GM12878 (cell line): ENCODE results near the gene AP1G2. TPM values are rescaled to one million over a fixed set of nuclear protein-coding genes. Genes with fewer than 3 reads are reported as not detected.

Experiments used
- ATAC-seq: fragments of 200-7000 bp; cut with Tn5 transposase; 3 replicates; pipeline ENCODE4 v1.9.1; 2020; ENCODE audit warnings: mild to moderate bottlenecking, moderate library complexity
- BruUV-seq: library from RNA; stranded (reverse); fragments of 400-500 nt; replicated peaks from 2 replicates; lab custom pipeline; 2021; lab: Mats Ljungman, UMichigan
- CTCF ChIA-PET: fragments of 300-600 bp; sonication (Branson Sonifier 250); formaldehyde crosslinking; extraction: SDS; loops from one replicate; lab custom pipeline; 2021; ENCODE audit warnings: inconsistent platforms; lab: Yijun Ruan, JAX
- POLR2A ChIA-PET: fragments of 350-600 bp; formaldehyde crosslinking; extraction: SDS; loops from one replicate; lab custom pipeline; 2021; ENCODE audit warnings: inconsistent platforms; lab: Charles Lee
- RAD21 ChIA-PET: fragments of 300-600 bp; sonication (Branson Sonifier 250); formaldehyde crosslinking; loops from one replicate; lab custom pipeline; 2023; ENCODE audit warnings: antibody characterized with exemption; ENCODE audit not compliant: unreplicated experiment; lab: Charles Lee
- SMC1A ChIA-PET: fragments of 300-600 bp; sonication (Branson Sonifier 250); formaldehyde crosslinking; loops from one replicate; lab custom pipeline; 2023; ENCODE audit not compliant: unreplicated experiment, uncharacterized antibody; lab: Charles Lee
- DNase-seq: peaks from one replicate; pipeline ENCODE4 v3.0.0-alpha.2; 2011; ENCODE audit warnings: low read depth, low spot score
- FAIRE-seq: peaks from 3 replicates; lab custom pipeline; 2011; peaks lifted over from hg19 to GRCh38; lab: Jason Lieb, UNC
- H2AFZ ChIP-seq: 2 replicates; pipeline ENCODE4 v1.6.0; 2011; ENCODE audit warnings: low read depth, low read length, control low read depth; ENCODE audit not compliant: control insufficient read depth
- H3K27ac ChIP-seq: 2 replicates; pipeline ENCODE4 v1.5.1; 2011; ENCODE audit warnings: control low read depth; ENCODE audit not compliant: control insufficient read depth, insufficient read depth
- H3K27me3 ChIP-seq, 2 experiments: replicated peaks in 1 of 2; 2 replicates each; pipeline versions ENCODE4 v1.6.0 to v1.6.1; 2011; ENCODE audit warnings: low read length in 1 of 2; ENCODE audit not compliant: control insufficient read depth in 2 of 2, insufficient read depth in 2 of 2
- H3K36me3 ChIP-seq, 2 experiments: 2 replicates each; pipeline ENCODE4 v1.5.1; 2011; ENCODE audit warnings: low read length in 1 of 2; ENCODE audit not compliant: control insufficient read depth in 2 of 2, insufficient read depth in 2 of 2
- H3K4me1 ChIP-seq: 2 replicates; pipeline ENCODE4 v1.6.1; 2011; ENCODE audit warnings: mild to moderate bottlenecking, low read length, moderate library complexity, mixed read lengths; ENCODE audit not compliant: control insufficient read depth, insufficient read depth
- H3K4me2 ChIP-seq: 2 replicates; pipeline ENCODE4 v1.6.0; 2011; ENCODE audit warnings: control low read depth; ENCODE audit not compliant: control insufficient read depth, insufficient read depth
- H3K4me3 ChIP-seq: fragments of 200-600 bp; sonication (generic); 2 replicates; pipeline ENCODE4 v1.5.1; 2016
- H3K79me2 ChIP-seq: 2 replicates; pipeline ENCODE4 v1.6.0; 2011; ENCODE audit warnings: low read length; ENCODE audit not compliant: control insufficient read depth, insufficient read depth
- H3K9ac ChIP-seq: 2 replicates; pipeline ENCODE4 v1.8.0; 2011; ENCODE audit warnings: low read length, control low read depth, mixed read lengths; ENCODE audit not compliant: control insufficient read depth, insufficient read depth
- H3K9me3 ChIP-seq: replicated peaks from 3 replicates; pipeline ENCODE4 v1.5.1; 2011; ENCODE audit warnings: mild to moderate bottlenecking, low read length; ENCODE audit not compliant: control insufficient read depth, insufficient read depth
- H4K20me1 ChIP-seq: 2 replicates; pipeline ENCODE4 v1.6.0; 2011; ENCODE audit not compliant: control insufficient read depth, insufficient read depth
- CHD4 ChIP-seq: fragments of 200-600 bp; sonication (generic); IDR thresholded peaks from 2 replicates; pipeline ENCODE4 v1.6.1; 2016; ENCODE audit warnings: mild to moderate bottlenecking
- EP300 ChIP-seq, 2 experiments: fragments of 150-350 bp in 1 of 2; IDR thresholded peaks; 2 replicates each; pipeline ENCODE4 v1.6.1; 2011 to 2012; ENCODE audit warnings: low read depth in 2 of 2, low read length in 2 of 2, borderline replicate concordance in 1 of 2, improper control_type of control experiment in 1 of 2, inconsistent platforms in 1 of 2; ENCODE audit not compliant: control insufficient read depth in 1 of 2
- KDM1A ChIP-seq: fragments of 200-600 bp; sonication (generic); IDR thresholded peaks from 2 replicates; pipeline ENCODE4 v1.6.1; 2016; ENCODE audit warnings: borderline replicate concordance
- KLF5 ChIP-seq: fragments of 450-650 bp; IDR thresholded peaks from 2 replicates; pipeline ENCODE4 v1.6.1; 2014; ENCODE audit warnings: mild to moderate bottlenecking; ENCODE audit not compliant: partially characterized antibody
- MEF2A ChIP-seq: IDR thresholded peaks from 2 replicates; pipeline ENCODE4 v1.6.1; 2011; ENCODE audit warnings: low read depth, mild to moderate bottlenecking, low read length, moderate library complexity; ENCODE audit not compliant: insufficient read depth
- NBN ChIP-seq: fragments of 450-650 bp; IDR thresholded peaks from 2 replicates; pipeline ENCODE4 v1.6.1; 2016
- NFYB ChIP-seq: IDR thresholded peaks from 2 replicates; pipeline ENCODE4 v1.6.1; 2011; ENCODE audit warnings: low read depth, mild to moderate bottlenecking, low read length, improper control_type of control experiment, moderate library complexity; ENCODE audit not compliant: insufficient read depth
- POLR2AphosphoS2 ChIP-seq: IDR thresholded peaks from 2 replicates; pipeline ENCODE4 v1.6.1; 2011; ENCODE audit warnings: low read depth, mild to moderate bottlenecking, low read length, improper control_type of control experiment, moderate library complexity
- SPI1 ChIP-seq: IDR thresholded peaks from 2 replicates; pipeline ENCODE4 v1.6.1; 2011; ENCODE audit warnings: low read depth, mild to moderate bottlenecking, low read length, moderate library complexity, borderline replicate concordance; ENCODE audit not compliant: insufficient read depth
- SUZ12 ChIP-seq: fragments of 200-600 bp; sonication (generic); IDR thresholded peaks from one replicate; pipeline ENCODE4 v1.6.1; 2018; ENCODE audit warnings: antibody characterized with exemption, mild to moderate bottlenecking; ENCODE audit not compliant: unreplicated experiment
- TARDBP ChIP-seq: IDR thresholded peaks from 2 replicates; pipeline ENCODE4 v1.6.1; 2016; ENCODE audit warnings: borderline replicate concordance
- TCF3 ChIP-seq: IDR thresholded peaks from 2 replicates; pipeline ENCODE4 v1.6.1; 2012; ENCODE audit warnings: low read depth, mild to moderate bottlenecking, low read length, borderline replicate concordance; ENCODE audit not compliant: insufficient read depth
- USF1 ChIP-seq: IDR thresholded peaks from 2 replicates; pipeline ENCODE4 v1.6.1; 2011; ENCODE audit warnings: borderline replicate concordance, low read depth, mild to moderate bottlenecking, moderate library complexity, mixed read lengths, low read length; ENCODE audit not compliant: insufficient read depth; ENCODE audit errors: extremely low read length
- YY1 ChIP-seq: IDR thresholded peaks from 2 replicates; pipeline ENCODE4 v1.6.1; 2011; ENCODE audit warnings: low read depth, mild to moderate bottlenecking, low read length
- WGBS: methylation state at CpG from one replicate; pipeline ENCODE4 v1.1.6; 2016; ENCODE audit warnings: low lambda C conversion rate; ENCODE audit not compliant: insufficient replicate concordance, insufficient coverage; ENCODE audit errors: missing lambda C conversion rate; 5-methylcytosine and 5-hydroxymethylcytosine counted together
- in situ Hi-C: fragments of 300-500 bp; cut with MboI; formaldehyde crosslinking; loops from 9 replicates; pipeline ENCODE4 v1.14.3; 2018; ENCODE audit warnings: mixed read lengths
- intact Hi-C: fragments of 100-400 bp; cut with micrococcal nuclease; formaldehyde crosslinking; loops from one replicate; pipeline ENCODE4 v1.14.2; 2022; ENCODE audit not compliant: unreplicated experiment
- polyA plus RNA-seq, 11 experiments: library from polyadenylated mRNA; depleted of rRNA in 4 of 11; unstranded in 6 of 11; stranded (reverse) in 5 of 11; fragments of >200 nt; fragmentation: Nextera tagmentation in 4 of 11; fragmentation: Illumina TruSeq in 1 of 11; extraction: Ambion mirVana in 4 of 11; extraction: Trizol in 1 of 11; gene quantifications; 1 replicate in 1 of 11; 2 replicates in 10 of 11; pipeline versions ENCODE4 v1.2.1 to v1.2.3, GENCODE V29; 2011 to 2016; ENCODE audit warnings: inconsistent platforms in 2 of 11, missing spikeins in 2 of 11, low read depth in 1 of 11
- total RNA-seq, 4 experiments: library from RNA; depleted of rRNA in 3 of 4; stranded (reverse); fragments of >200 nt in 3 of 4; fragmentation: Illumina TruSeq in 1 of 4; extraction: Trizol in 1 of 4; gene quantifications; 2 replicates each; pipeline versions ENCODE4 v1.2.1 to v1.2.3, GENCODE V29; 2013 to 2021
- TF ChIP-seq, protein P1 (sequence below): fragments of 450-650 bp; formaldehyde crosslinking; IDR thresholded peaks from 2 replicates; pipeline ENCODE4 v1.4.0; 2022; ENCODE audit warnings: mild to moderate bottlenecking, moderate library complexity
- TF ChIP-seq, protein P2 (sequence below): fragments of 450-650 bp; conservative IDR thresholded peaks from 2 replicates; pipeline ENCODE4 v1.6.1; 2017; ENCODE audit warnings: mild to moderate bottlenecking, moderate library complexity

The AP1G2 gene
- total and polyA plus RNA-seq, 10 of the 15 experiments (the other 5 are each of a cell fraction or from before 2014, with no cell fraction given) = 41.5 to 146 (median 103) TPM

DNA sequence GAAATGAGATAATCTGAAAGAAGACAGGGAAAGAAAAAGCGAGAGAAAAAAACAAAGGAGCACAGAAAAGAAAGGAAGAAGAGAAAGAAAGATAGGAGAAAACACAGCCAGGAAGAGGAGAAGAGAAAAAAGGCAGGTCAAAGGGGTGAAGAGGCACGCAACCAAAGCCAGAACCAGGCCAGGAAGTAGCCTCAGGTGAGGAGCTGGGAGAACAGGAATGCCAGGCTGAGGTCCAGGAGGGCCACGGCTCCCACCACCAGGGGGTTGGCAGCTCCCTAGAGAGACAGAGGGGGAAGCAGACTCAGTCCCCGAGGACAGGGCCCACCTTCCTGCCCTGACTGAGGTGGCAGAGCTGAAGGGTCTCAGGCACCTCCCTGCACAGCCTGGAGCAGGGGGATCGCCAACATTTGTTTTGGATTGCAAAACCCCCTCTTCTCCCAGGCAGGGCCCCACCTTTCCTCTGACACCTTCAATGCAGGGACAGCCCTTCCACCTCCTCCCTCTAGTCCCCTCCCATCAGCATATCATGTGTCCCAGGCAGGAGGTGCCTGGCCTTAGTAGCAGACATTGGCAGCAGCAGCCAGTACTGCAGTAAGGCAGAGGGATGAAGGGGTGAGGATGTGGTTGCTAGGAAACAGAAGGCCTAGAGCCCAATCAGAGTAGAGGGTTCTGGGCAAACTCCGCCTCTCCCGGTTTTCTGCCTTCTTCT, 2.0 kb upstream of the AP1G2 start:
- H4K20me1 ChIP-seq = no peaks in the 10 kb centered on the region
- DNase-seq (no peak), ATAC-seq (peak; percentile 28), FAIRE-seq (no peak)
- no peaks in the 10 kb centered on the region; a peak in 1 of 4 replicates for H3K27me3 ChIP-seq
- peaks cover 2 to 4% of the 10 kb centered on the region in 2 experiments; a peak in 2 of 4 replicates for H3K36me3 ChIP-seq
- no peak overlapping the region for H3K4me2 ChIP-seq
- no peak overlapping the region for H3K9ac ChIP-seq
- SMC1A ChIA-PET = interaction anchor here (1.2 to 1.7 kb wide), 4 partner anchors 10 to 91 kb away, joined by 4 to 5 read pairs (median 4); no protein-coding TSS in a partner anchor
- TF ChIP-seq NBN (no peak), KLF5 (no peak), TCF3 (no peak), TARDBP (no peak), POLR2AphosphoS2 (no peak), KDM1A (no peak), SPI1 (no peak), MEF2A (no peak), USF1 (no peak), EP300 (IDR thresholded peaks at IDR 0.05; ENCODE audit: borderline replicate concordance in 1 of 2, control insufficient read depth in 1 of 2, low read depth in 2 of 2, low read length in 2 of 2) (no peak), YY1 (no peak), SUZ12 (no peak), CHD4 (no peak), NFYB (no peak)
- TF ChIP-seq, protein P1, sequence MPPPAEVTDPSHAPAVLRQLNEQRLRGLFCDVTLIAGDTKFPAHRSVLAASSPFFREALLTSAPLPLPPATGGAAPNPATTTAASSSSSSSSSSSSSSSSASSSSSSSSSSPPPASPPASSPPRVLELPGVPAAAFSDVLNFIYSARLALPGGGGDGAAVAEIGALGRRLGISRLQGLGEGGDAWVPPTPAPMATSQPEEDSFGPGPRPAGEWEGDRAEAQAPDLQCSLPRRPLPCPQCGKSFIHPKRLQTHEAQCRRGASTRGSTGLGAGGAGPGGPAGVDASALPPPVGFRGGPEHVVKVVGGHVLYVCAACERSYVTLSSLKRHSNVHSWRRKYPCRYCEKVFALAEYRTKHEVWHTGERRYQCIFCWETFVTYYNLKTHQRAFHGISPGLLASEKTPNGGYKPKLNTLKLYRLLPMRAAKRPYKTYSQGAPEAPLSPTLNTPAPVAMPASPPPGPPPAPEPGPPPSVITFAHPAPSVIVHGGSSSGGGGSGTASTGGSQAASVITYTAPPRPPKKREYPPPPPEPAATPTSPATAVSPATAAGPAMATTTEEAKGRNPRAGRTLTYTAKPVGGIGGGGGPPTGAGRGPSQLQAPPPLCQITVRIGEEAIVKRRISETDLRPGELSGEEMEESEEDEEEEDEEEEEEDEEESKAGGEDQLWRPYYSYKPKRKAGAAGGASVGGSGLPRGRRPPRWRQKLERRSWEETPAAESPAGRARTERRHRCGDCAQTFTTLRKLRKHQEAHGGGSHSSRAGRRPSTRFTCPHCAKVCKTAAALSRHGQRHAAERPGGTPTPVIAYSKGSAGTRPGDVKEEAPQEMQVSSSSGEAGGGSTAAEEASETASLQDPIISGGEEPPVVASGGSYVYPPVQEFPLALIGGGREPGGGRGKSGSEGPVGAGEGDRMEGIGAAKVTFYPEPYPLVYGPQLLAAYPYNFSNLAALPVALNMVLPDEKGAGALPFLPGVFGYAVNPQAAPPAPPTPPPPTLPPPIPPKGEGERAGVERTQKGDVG = no peak
- TF ChIP-seq, protein P2, sequence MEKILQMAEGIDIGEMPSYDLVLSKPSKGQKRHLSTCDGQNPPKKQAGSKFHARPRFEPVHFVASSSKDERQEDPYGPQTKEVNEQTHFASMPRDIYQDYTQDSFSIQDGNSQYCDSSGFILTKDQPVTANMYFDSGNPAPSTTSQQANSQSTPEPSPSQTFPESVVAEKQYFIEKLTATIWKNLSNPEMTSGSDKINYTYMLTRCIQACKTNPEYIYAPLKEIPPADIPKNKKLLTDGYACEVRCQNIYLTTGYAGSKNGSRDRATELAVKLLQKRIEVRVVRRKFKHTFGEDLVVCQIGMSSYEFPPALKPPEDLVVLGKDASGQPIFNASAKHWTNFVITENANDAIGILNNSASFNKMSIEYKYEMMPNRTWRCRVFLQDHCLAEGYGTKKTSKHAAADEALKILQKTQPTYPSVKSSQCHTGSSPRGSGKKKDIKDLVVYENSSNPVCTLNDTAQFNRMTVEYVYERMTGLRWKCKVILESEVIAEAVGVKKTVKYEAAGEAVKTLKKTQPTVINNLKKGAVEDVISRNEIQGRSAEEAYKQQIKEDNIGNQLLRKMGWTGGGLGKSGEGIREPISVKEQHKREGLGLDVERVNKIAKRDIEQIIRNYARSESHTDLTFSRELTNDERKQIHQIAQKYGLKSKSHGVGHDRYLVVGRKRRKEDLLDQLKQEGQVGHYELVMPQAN = no peak
- H2AFZ ChIP-seq = no peak overlapping the region
- RAD21 ChIA-PET = interaction anchor here (0.6 kb wide), 1 partner anchor 16 kb away, joined by 5 read pairs; no protein-coding TSS in a partner anchor
- in situ Hi-C loops = no loop called here
- CTCF ChIA-PET = interaction anchor here (1.2 to 3.5 kb wide), 7 partner anchors 10 to 63 kb away, joined by 3 to 33 read pairs (median 7); partner anchors contain the start of gene THTPA
- peaks cover 11% of the 10 kb centered on the region for H3K4me1 ChIP-seq
- intact Hi-C loops = no loop called here
- POLR2A ChIA-PET = no interaction called here
- H3K9me3 ChIP-seq = no peaks in the 10 kb centered on the region
- no peak overlapping the region for H3K27ac ChIP-seq
- 70% methylated on average over 7 of the region's 7 CpGs for WGBS
- H3K79me2 ChIP-seq = peaks cover 13% of the 10 kb centered on the region
- no TSS peak for BruUV-seq
- no peak overlapping the region for H3K4me3 ChIP-seq
